ENCODE data around the gene SPHK2. TPM values are rescaled to one million over a fixed set of nuclear protein-coding genes. Genes with fewer than 3 reads are reported as not detected.

Gene SPHK2
- total and polyA plus RNA-seq, 2 experiments from 2014 or later = 18.3 to 50.3 TPM

- no peak overlapping the region for H2AFZ ChIP-seq
- H3K9me2 ChIP-seq (ENCODE audit: insufficient read depth) = no peaks in the 10 kb centered on the region
- peak; percentile 99 for DNase-seq (ENCODE audit: low spot score)
- H3K36me3 ChIP-seq (ENCODE audit: insufficient read depth) = no peaks in the 10 kb centered on the region
- TF ChIP-seq STAT1 (IDR thresholded peaks at IDR 0.05; ENCODE audit: unreplicated experiment) = no peak
- peak; percentile 63 for TF ChIP-seq CREB1 (CRISPR knock-in tag; IDR thresholded peaks at IDR 0.05; ENCODE audit: low read depth)
- peaks cover 10% of the 10 kb centered on the region for H3K4me1 Mint-ChIP-seq
- peaks cover 5% of the 10 kb centered on the region; the same call in 1 of the 2 replicates for H3K4me1 ChIP-seq (ENCODE audit: insufficient read depth)
- no peaks in the 10 kb centered on the region for H3K27me3 ChIP-seq (ENCODE audit: insufficient read depth)
- no peaks in the 10 kb centered on the region for H4K20me1 ChIP-seq (replicated peaks; ENCODE audit: insufficient read depth)
- no peak overlapping the region for H3K27ac ChIP-seq (ENCODE audit: low read depth)
- no peak overlapping the region for H3K27ac Mint-ChIP-seq
- peaks cover 3% of the 10 kb centered on the region; the same call in 1 of the 3 replicates for H3K9me3 Mint-ChIP-seq
- H3F3A ChIP-seq (replicated peaks; ENCODE audit: low read depth) = 0 out of 2 replicates have a peak, but pooled peaks cover 13% of the 10 kb centered on the region
- H3K4me3 ChIP-seq = peak overlapping the region; percentile 75; the same call in 1 of the 2 replicates
- H3K36me3 Mint-ChIP-seq (ENCODE audit: low read depth) = peaks cover 11% of the 10 kb centered on the region
- H3K4me3 Mint-ChIP-seq = peak overlapping the region; percentile 63
- peak overlapping the region; percentile 64 for H3K4me2 ChIP-seq
- no peak for ATAC-seq
- H3K79me2 ChIP-seq (replicated peaks; ENCODE audit: insufficient read depth) = no peaks in the 10 kb centered on the region
- peaks cover 16% of the 10 kb centered on the region for H3K27me3 Mint-ChIP-seq (ENCODE audit: insufficient read depth, low read depth, poor library complexity)
Observed at GRCh38 chr19:48646722-48647216, 27.5 kb downstream of the SPHK2 start.

- ATAC-seq (no peak), DNase-seq (ENCODE audit: low spot score) (no peak)
- Histone ChIP-seq H3K4me1 (ENCODE audit: insufficient read depth) (peaks cover 5% of the 10 kb centered on the region; the same call in 1 of the 2 replicates), H3K79me2 (replicated peaks; ENCODE audit: insufficient read depth) (no peaks in the 10 kb centered on the region), H3K27me3 (ENCODE audit: insufficient read depth) (no peaks in the 10 kb centered on the region), H3K36me3 (ENCODE audit: insufficient read depth) (no peaks in the 10 kb centered on the region), H3K4me3 (no peak overlapping the region), H3K27ac (ENCODE audit: low read depth) (no peak overlapping the region), H2AFZ (no peak overlapping the region), H3K9me2 (ENCODE audit: insufficient read depth) (no peaks in the 10 kb centered on the region), H4K20me1 (replicated peaks; ENCODE audit: insufficient read depth) (no peaks in the 10 kb centered on the region), H3F3A (replicated peaks; ENCODE audit: low read depth) (0 out of 2 replicates have a peak, but pooled peaks cover 11% of the 10 kb centered on the region), H3K4me2 (no peak overlapping the region)
- H3K4me1 Mint-ChIP-seq = peaks cover 14% of the 10 kb centered on the region
- H3K4me3 Mint-ChIP-seq = no peak overlapping the region
- H3K36me3 Mint-ChIP-seq (ENCODE audit: low read depth) = peaks cover 4% of the 10 kb centered on the region; the same call in 2 of the 3 replicates
- H3K27me3 Mint-ChIP-seq (ENCODE audit: insufficient read depth, low read depth, poor library complexity) = peaks cover 18% of the 10 kb centered on the region
- peaks cover 3% of the 10 kb centered on the region; the same call in 1 of the 3 replicates for H3K9me3 Mint-ChIP-seq
- no peak overlapping the region for H3K27ac Mint-ChIP-seq
- TF ChIP-seq CTCF (conservative IDR thresholded peaks at IDR 0.05; ENCODE audit: low read depth in 2 of 2) (no peak), ZNF331 (CRISPR knock-in tag; IDR thresholded peaks at IDR 0.05; ENCODE audit: low read depth) (no peak), ZNF462 (CRISPR knock-in tag; IDR thresholded peaks at IDR 0.05) (no peak), POLR2AphosphoS5 (IDR thresholded peaks at IDR 0.05; ENCODE audit: low read depth) (no peak), EZH2 (IDR thresholded peaks at IDR 0.05; ENCODE audit: low read depth, unreplicated experiment) (no peak), JUNB (IDR thresholded peaks at IDR 0.05; ENCODE audit: unreplicated experiment) (no peak), ZNF114 (CRISPR knock-in tag; IDR thresholded peaks at IDR 0.05) (no peak), STAT1 (IDR thresholded peaks at IDR 0.05; ENCODE audit: unreplicated experiment) (no peak), EZH2phosphoT487 (IDR thresholded peaks at IDR 0.05; ENCODE audit: unreplicated experiment) (no peak), CREB1 (CRISPR knock-in tag; IDR thresholded peaks at IDR 0.05; ENCODE audit: low read depth) (no peak)
Observed at GRCh38 chr19:48648134-48648533, 28.8 kb downstream of the SPHK2 start.

Data from GM23338 (cell line).